HAP-1 (cell line): ENCODE results near the gene LMAN2L.

Experiments used
- DNase-seq, 2 experiments: peaks; one replicate each; pipeline ENCODE4 v3.0.0-alpha.2; 2016 to 2020; ENCODE audit warnings: low spot score in 2 of 2
- H3K27me3 ChIP-seq: fragments of 250-450 bp; sonication (Bioruptor Pico); 2 replicates; pipeline ENCODE4 v1.5.1; 2020; ENCODE audit warnings: low read depth, mild to moderate bottlenecking, moderate library complexity
- H3K36me3 ChIP-seq: fragments of 250-450 bp; sonication (Bioruptor Pico); replicated peaks from 2 replicates; pipeline ENCODE4 v1.5.1; 2020; ENCODE audit warnings: mild to moderate bottlenecking
- H3K4me1 ChIP-seq: fragments of 250-450 bp; sonication (Bioruptor Pico); 2 replicates; pipeline ENCODE4 v1.5.1; 2020; ENCODE audit warnings: mild to moderate bottlenecking
- H3K4me3 ChIP-seq: fragments of 250-450 bp; sonication (Bioruptor Pico); 2 replicates; pipeline ENCODE4 v1.5.1; 2020; ENCODE audit warnings: mild to moderate bottlenecking, moderate library complexity
- H3K9me3 ChIP-seq: fragments of 250-450 bp; sonication (Bioruptor Pico); 2 replicates; pipeline ENCODE4 v1.5.1; 2020; ENCODE audit warnings: mild to moderate bottlenecking, moderate library complexity
- in situ Hi-C: fragments of 300-500 bp; cut with MboI; formaldehyde crosslinking; loops from 3 replicates; pipeline ENCODE4 v1.14.3; 2020; ENCODE audit warnings: low sequenced_read_pairs, inconsistent platforms, mixed read lengths

LMAN2L gene

DNA sequence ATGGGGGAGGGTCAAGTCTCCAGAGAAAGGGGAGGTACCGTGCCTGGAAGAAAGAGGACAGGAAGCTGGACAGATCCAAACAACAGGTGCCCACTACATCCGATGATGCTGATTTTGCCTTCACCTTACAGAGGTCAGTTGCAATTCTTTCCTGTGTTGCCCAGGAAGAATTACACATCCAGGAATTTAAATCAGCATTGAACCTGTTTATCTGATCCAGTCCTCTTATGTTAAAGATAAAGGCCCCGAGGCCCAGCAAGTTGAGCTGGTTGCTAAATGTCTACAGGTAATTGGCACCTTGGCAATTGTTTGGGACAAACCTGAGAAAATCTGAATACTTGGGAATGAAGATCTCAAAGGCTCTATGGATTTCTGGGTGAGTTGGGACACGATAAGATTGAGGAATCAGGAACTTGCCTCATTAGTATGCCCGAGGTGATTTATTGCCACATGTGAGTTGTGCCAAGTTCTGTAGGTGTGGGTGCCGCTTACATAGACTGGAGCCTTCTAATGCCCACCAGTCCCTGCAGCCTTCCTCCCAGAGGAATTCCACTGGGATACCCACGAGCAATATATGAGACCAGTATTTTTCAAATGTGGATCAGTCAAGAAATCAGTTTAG, 13.9 kb upstream of the LMAN2L start:
- no peak overlapping the region for H3K4me3 ChIP-seq
- no peaks in the 10 kb centered on the region for H3K36me3 ChIP-seq
- in situ Hi-C loops, result no loop called here
- no peaks in the 10 kb centered on the region; the same call in 1 of the 2 replicates for H3K27me3 ChIP-seq
- no peak for DNase-seq
- no peaks in the 10 kb centered on the region for H3K9me3 ChIP-seq
- no peaks in the 10 kb centered on the region for H3K4me1 ChIP-seq

- DNase-seq, result no peak
- Histone ChIP-seq H3K36me3 (no peaks in the 10 kb centered on the region), H3K4me3 (no peak overlapping the region), H3K9me3 (no peaks in the 10 kb centered on the region), H3K4me1 (no peaks in the 10 kb centered on the region), H3K27me3 (no peaks in the 10 kb centered on the region)
- in situ Hi-C loops, result no loop called here
These were observed 11.9 kb upstream of the LMAN2L start for GRCh38 chr2:96751800-96752199.

- no peak for DNase-seq
- H3K9me3 ChIP-seq, result no peaks in the 10 kb centered on the region
These were observed 7.3 kb upstream of the LMAN2L start for GRCh38 chr2:96747061-96747617.

DNA sequence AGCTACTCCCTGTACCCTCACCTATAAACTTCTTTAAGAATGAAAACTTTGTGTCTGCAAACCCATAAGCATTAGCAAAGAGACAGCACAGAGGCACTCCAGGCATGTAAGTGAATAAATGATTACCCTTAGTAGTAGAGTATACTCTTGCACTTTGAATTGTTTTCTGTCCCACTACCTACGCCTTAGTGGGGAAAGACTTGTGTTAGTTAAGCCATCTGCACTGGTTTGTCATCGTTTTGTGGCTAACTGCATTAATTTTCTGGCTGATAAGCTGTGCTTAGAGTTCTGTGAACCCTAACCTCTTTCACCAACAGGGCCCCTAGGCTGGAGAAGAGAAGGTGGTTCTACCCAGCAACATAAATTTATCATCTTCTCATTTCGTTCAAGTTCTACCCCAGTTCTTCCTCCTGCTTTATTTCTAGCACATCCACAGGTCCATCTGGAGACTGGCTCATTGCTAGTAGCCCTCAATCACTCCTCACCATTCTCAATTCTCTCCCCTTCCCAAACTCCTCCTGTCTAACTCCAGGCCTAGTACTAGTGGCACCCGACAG, 710 bp downstream of the LMAN2L start:
- in situ Hi-C loops, result no loop called here
- Histone ChIP-seq H3K36me3 (peaks cover 33% of the 10 kb centered on the region), H3K4me3 (peak overlapping the region; percentile 74), H3K4me1 (peaks cover 11% of the 10 kb centered on the region), H3K9me3 (no peaks in the 10 kb centered on the region), H3K27me3 (no peaks in the 10 kb centered on the region)
- DNase-seq, result peak in 1 of 2 experiments; percentile 55

More at GRCh38 chr2:96747061-96747617, 7.3 kb upstream of the LMAN2L start:
- in situ Hi-C loops, result no loop called here
- no peaks in the 10 kb centered on the region for H3K27me3 ChIP-seq
- no peak overlapping the region for H3K4me3 ChIP-seq
- H3K36me3 ChIP-seq, result no peaks in the 10 kb centered on the region
- no peaks in the 10 kb centered on the region for H3K4me1 ChIP-seq

DNA sequence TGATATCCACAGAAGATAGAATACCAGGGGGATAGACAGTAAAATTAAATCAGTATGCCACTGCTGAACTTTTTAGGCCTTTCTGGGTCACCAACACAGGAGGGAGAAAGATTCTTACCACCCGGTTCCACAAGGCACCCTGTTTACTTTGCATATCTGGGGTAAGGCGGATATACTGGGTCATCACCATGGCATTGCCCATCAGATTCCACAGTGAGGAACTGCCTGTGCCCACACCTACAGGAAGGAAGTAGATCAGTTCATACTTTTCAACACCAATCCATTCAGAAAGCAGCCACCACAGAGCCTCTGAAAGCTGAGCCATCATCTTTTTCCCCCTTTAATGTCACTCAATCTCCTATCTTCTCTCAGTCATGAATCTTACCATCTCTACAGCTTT, 2.0 kb downstream of the LMAN2L start:
- no peaks in the 10 kb centered on the region for H3K9me3 ChIP-seq
- H3K4me1 ChIP-seq, result peaks cover 11% of the 10 kb centered on the region
- H3K27me3 ChIP-seq, result no peaks in the 10 kb centered on the region
- no peak overlapping the region for H3K4me3 ChIP-seq
- DNase-seq, result no peak
- peaks cover 47% of the 10 kb centered on the region for H3K36me3 ChIP-seq
- in situ Hi-C loops, result no loop called here

GRCh38 chr2:96737251-96737650, 2.6 kb downstream of the LMAN2L start:
- Histone ChIP-seq H3K36me3 (peaks cover 50% of the 10 kb centered on the region), H3K4me3 (no peak overlapping the region), H3K9me3 (no peaks in the 10 kb centered on the region), H3K27me3 (no peaks in the 10 kb centered on the region), H3K4me1 (peaks cover 11% of the 10 kb centered on the region)
- in situ Hi-C loops, result no loop called here
- no peak for DNase-seq

GRCh38 chr2:96734880-96735583, 4.8 kb downstream of the LMAN2L start:
- Histone ChIP-seq H3K4me1 (peaks cover 11% of the 10 kb centered on the region), H3K27me3 (no peaks in the 10 kb centered on the region), H3K4me3 (no peak overlapping the region), H3K36me3 (peaks cover 70% of the 10 kb centered on the region), H3K9me3 (no peaks in the 10 kb centered on the region)
- DNase-seq, result peak in 1 of 2 experiments; percentile 44
- in situ Hi-C loops, result no loop called here

DNA sequence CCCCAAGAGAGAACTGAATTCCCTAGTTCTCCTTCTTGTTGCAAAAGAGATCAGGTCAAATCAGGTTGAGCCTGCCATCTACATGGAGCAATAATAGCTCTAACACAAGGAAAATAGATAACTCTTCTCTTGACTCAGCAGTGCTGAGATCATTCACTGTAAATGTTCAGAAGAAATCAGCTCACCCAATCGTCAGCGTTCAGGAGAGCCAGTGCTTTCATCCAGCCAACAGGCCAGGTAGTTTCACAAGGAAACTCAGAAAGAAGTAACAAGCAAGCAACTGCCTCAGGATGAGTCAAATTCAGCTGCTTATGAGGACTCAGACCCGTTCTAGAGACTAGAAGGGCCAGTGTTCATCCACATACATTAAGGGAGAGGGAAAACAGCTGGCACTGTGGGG, 5.9 kb downstream of the LMAN2L start:
- in situ Hi-C loops, result no loop called here
- Histone ChIP-seq H3K4me3 (no peak overlapping the region), H3K27me3 (no peaks in the 10 kb centered on the region), H3K4me1 (peaks cover 8% of the 10 kb centered on the region), H3K9me3 (no peaks in the 10 kb centered on the region), H3K36me3 (peaks cover 80% of the 10 kb centered on the region)
- no peak for DNase-seq

- DNase-seq, result no peak
- H3K4me1 ChIP-seq, result peaks cover 5% of the 10 kb centered on the region
- H3K9me3 ChIP-seq, result no peaks in the 10 kb centered on the region
- H3K4me3 ChIP-seq, result no peak overlapping the region
- in situ Hi-C loops, result no loop called here
- H3K27me3 ChIP-seq, result no peaks in the 10 kb centered on the region
- peaks cover 78% of the 10 kb centered on the region for H3K36me3 ChIP-seq
These were observed 9.7 kb downstream of the LMAN2L start for GRCh38 chr2:96730212-96730611.

DNA sequence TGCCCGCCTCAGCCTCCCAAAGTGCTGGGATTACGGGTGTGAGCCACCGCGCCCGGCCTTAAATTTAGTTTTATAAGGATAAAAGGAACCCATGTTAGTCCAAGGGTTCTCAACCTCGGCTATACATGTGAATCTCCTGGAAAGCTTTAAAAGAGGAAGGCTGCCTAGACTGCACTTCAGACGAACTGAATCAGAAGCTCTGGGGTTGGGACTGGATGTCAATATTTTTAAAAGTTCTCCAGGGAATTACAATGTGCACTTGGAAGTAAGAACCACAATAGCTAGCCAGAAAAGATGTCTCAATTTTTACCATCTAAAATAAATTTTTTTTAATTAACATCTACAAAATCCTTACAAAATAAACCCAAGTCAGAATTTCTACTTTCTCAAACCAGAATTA, 10.1 kb downstream of the LMAN2L start:
- Histone ChIP-seq H3K4me3 (no peak overlapping the region), H3K4me1 (peaks cover under 1% of the 10 kb centered on the region; the same call in 1 of the 2 replicates), H3K9me3 (no peaks in the 10 kb centered on the region), H3K27me3 (no peaks in the 10 kb centered on the region), H3K36me3 (peaks cover 75% of the 10 kb centered on the region)
- no peak for DNase-seq
- in situ Hi-C loops, result no loop called here

GRCh38 chr2:96727431-96727830, 12.4 kb downstream of the LMAN2L start:
- H3K9me3 ChIP-seq, result no peaks in the 10 kb centered on the region
- H3K27me3 ChIP-seq, result no peaks in the 10 kb centered on the region
- no peak overlapping the region for H3K4me3 ChIP-seq
- in situ Hi-C loops, result no loop called here
- peaks cover 59% of the 10 kb centered on the region for H3K36me3 ChIP-seq
- H3K4me1 ChIP-seq, result no peaks in the 10 kb centered on the region
- no peak for DNase-seq

DNA sequence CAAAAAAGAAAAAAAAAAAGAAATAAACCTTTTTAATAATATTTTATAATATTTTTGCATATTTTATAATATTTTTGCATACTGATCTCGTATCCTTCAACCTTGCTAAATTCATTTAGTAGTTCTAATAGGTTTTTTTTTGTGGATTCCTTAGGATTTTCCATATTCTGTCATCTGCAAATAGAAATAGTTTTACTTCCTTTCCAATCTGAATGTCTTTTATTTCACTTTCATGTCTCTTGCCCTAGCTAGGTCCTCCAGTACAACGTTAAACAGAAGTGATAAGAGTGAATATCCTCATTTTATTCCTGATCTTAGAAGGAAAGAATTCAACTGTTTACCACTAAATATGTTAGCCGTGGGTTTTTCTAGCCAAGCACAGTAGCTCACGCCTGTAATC, 13.7 kb downstream of the LMAN2L start:
- H3K36me3 ChIP-seq, result peaks cover 49% of the 10 kb centered on the region
- no peaks in the 10 kb centered on the region for H3K4me1 ChIP-seq
- H3K4me3 ChIP-seq, result no peak overlapping the region
- no peak for DNase-seq
- in situ Hi-C loops, result no loop called here
- H3K9me3 ChIP-seq, result no peaks in the 10 kb centered on the region
- H3K27me3 ChIP-seq, result no peaks in the 10 kb centered on the region

DNA sequence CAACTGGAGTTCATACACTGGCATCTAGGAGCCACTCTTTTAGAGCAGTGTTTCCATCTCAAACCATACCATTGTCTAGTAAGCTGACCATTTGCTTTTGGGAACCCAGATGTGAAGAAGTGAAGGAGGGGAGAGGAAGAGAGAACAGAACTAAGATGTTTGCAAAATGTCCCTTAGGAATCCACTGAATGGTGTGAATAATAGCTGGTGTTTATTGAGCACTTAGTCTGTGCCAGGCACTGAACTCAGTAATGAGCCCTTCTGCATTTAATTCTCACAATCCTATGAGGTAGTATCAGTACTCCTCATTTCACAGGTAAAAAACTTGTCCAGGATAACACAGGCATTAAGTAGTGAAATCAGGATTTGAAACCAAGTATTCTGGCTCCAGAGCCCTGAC, 23.5 kb downstream of the LMAN2L start:
- Histone ChIP-seq H3K36me3 (peaks cover 22% of the 10 kb centered on the region), H3K4me1 (peaks cover 19% of the 10 kb centered on the region), H3K4me3 (no peak overlapping the region), H3K9me3 (no peaks in the 10 kb centered on the region), H3K27me3 (no peaks in the 10 kb centered on the region)
- no peak for DNase-seq
- in situ Hi-C loops, result no loop called here

DNA sequence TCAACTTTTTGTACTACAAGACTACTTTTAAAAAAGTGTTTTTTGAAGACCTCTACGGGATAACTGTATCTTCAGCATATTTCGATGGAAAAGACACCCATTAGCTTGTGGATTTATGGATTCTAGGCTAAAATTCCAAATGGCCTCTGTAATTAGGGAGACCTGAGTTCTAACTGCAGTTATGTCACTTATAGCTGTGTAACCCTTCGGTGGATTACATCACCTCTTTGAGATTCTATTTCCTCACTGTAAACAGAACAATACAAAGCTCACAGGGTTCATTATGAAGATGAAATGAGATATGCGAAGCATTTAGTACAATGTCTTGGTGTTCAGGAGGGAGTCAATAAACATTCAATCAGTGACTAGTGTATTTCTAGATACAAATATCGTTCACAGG, 24.2 kb downstream of the LMAN2L start:
- Histone ChIP-seq H3K4me3 (no peak overlapping the region), H3K36me3 (peaks cover 29% of the 10 kb centered on the region), H3K9me3 (no peaks in the 10 kb centered on the region), H3K4me1 (peaks cover 19% of the 10 kb centered on the region), H3K27me3 (no peaks in the 10 kb centered on the region)
- in situ Hi-C loops, result no loop called here
- DNase-seq, result peak in 1 of 2 experiments; percentile 36
